AG04450 (cell line): ENCODE data around the gene BMPER. TPM values are rescaled to one million over a fixed set of nuclear protein-coding genes. Genes with fewer than 3 reads are reported as not detected.

Source experiments
- CTCF ChIA-PET: fragments of 300-600, 350-600 bp; formaldehyde crosslinking; extraction: SDS; loops from one replicate; lab custom pipeline; 2022; ENCODE audit warnings: antibody characterized with exemption, inconsistent platforms; lab: Charles Lee
- POLR2A ChIA-PET: fragments of 350-600 bp; formaldehyde crosslinking; extraction: SDS; loops from one replicate; lab custom pipeline; 2021; ENCODE audit warnings: antibody characterized with exemption, inconsistent platforms; lab: Yijun Ruan, JAX
- DNase-seq: peaks from one replicate; pipeline ENCODE4 v3.0.0-alpha.2; 2011; ENCODE audit warnings: low read depth, low spot score
- H3K27ac ChIP-seq: one replicate; pipeline ENCODE4 v1.5.1; 2012; ENCODE audit warnings: low read depth, low read length, control low read depth
- H3K27me3 ChIP-seq: one replicate; pipeline ENCODE4 v1.6.0; 2012; ENCODE audit warnings: low read length; ENCODE audit not compliant: control insufficient read depth, insufficient read depth
- H3K4me3 ChIP-seq: 2 replicates; pipeline ENCODE4 v1.5.1; 2011; ENCODE audit warnings: mild to moderate bottlenecking, low read depth, low read length, control low read depth
- H3K9me3 ChIP-seq: 2 replicates; pipeline ENCODE4 v1.5.1; 2012; ENCODE audit warnings: low read length; ENCODE audit not compliant: control insufficient read depth, insufficient read depth
- CTCF ChIP-seq: IDR thresholded peaks from 2 replicates; pipeline ENCODE4 v1.5.1; 2011; ENCODE audit warnings: low read depth, low read length, control low read depth, inconsistent platforms
- polyA plus RNA-seq: library from polyadenylated mRNA; depleted of rRNA; stranded (reverse); fragments of >200 nt; gene quantifications from 2 replicates; pipeline ENCODE4 v1.2.3, GENCODE V29; 2011

BMPER gene
- polyA plus RNA-seq, 1 experiment, result 1.1 TPM

GRCh38 chr7:33876596-33877274, 28.6 kb upstream of the BMPER start:
- Histone ChIP-seq H3K27ac (no peak overlapping the region), H3K9me3 (no peaks in the 10 kb centered on the region), H3K4me3 (no peak overlapping the region), H3K27me3 (no peaks in the 10 kb centered on the region)
- no peak for TF ChIP-seq CTCF
- POLR2A ChIA-PET, result no interaction called here
- CTCF ChIA-PET, result interaction anchor here (0.7 to 3.8 kb wide), 5 partner anchors 9 to 417 kb away, joined by 3 to 23 read pairs (median 6); no protein-coding TSS in a partner anchor
- no peak for DNase-seq

GRCh38 chr7:33880787-33881186, 24.6 kb upstream of the BMPER start:
- Histone ChIP-seq H3K4me3 (no peak overlapping the region), H3K9me3 (no peaks in the 10 kb centered on the region), H3K27ac (no peak overlapping the region), H3K27me3 (no peaks in the 10 kb centered on the region)
- no peak for TF ChIP-seq CTCF
- no peak for DNase-seq
- POLR2A ChIA-PET, result interaction anchor here (1.0 kb wide), 1 partner anchor 27 kb away, joined by 4 read pairs; no protein-coding TSS in a partner anchor
- CTCF ChIA-PET, result interaction anchor here (1.6 kb wide), 1 partner anchor 14 kb away, joined by 10 read pairs; no protein-coding TSS in a partner anchor

GRCh38 chr7:33881316-33881715, 24.0 kb upstream of the BMPER start:
- POLR2A ChIA-PET, result interaction anchor here (1.0 kb wide), 1 partner anchor 28 kb away, joined by 4 read pairs; no protein-coding TSS in a partner anchor
- Histone ChIP-seq H3K4me3 (no peak overlapping the region), H3K27ac (no peak overlapping the region), H3K9me3 (no peaks in the 10 kb centered on the region), H3K27me3 (no peaks in the 10 kb centered on the region)
- no peak for DNase-seq
- CTCF ChIA-PET, result interaction anchor here (1.6 kb wide), 1 partner anchor 14 kb away, joined by 10 read pairs; no protein-coding TSS in a partner anchor
- no peak for TF ChIP-seq CTCF

- POLR2A ChIA-PET, result no interaction called here
- Histone ChIP-seq H3K27me3 (no peaks in the 10 kb centered on the region), H3K27ac (no peak overlapping the region), H3K4me3 (no peak overlapping the region), H3K9me3 (no peaks in the 10 kb centered on the region)
- no peak for DNase-seq
- CTCF ChIA-PET, result interaction anchor here (0.7 to 1.2 kb wide), 3 partner anchors 13 to 639 kb away, joined by 3 to 5 read pairs (median 4); no protein-coding TSS in a partner anchor
- no peak for TF ChIP-seq CTCF
These were observed 23.1 kb upstream of the BMPER start for GRCh38 chr7:33882040-33882837.
